Kidney epithelial cell (primary cell): ENCODE results near the gene BCL2L12. TPM values are rescaled to one million over a fixed set of nuclear protein-coding genes. Genes with fewer than 3 reads are reported as not detected.

Experiments
- DNase-seq: peaks from one replicate; pipeline ENCODE4 v3.0.0-alpha.2; 2010; ENCODE audit warnings: low read depth
- H3K27me3 ChIP-seq: 2 replicates; pipeline ENCODE4 v1.6.0; 2011; ENCODE audit warnings: low read length; ENCODE audit not compliant: control insufficient read depth, insufficient read depth
- H3K36me3 ChIP-seq: 2 replicates; pipeline ENCODE4 v1.5.1; 2011; ENCODE audit warnings: low read length; ENCODE audit not compliant: control insufficient read depth, insufficient read depth
- H3K4me3 ChIP-seq: 2 replicates; pipeline ENCODE4 v1.5.1; 2011; ENCODE audit warnings: low read depth, mild to moderate bottlenecking, control low read depth, low read length
- CTCF ChIP-seq: IDR thresholded peaks from 2 replicates; pipeline ENCODE4 v1.5.1; 2011; ENCODE audit warnings: mild to moderate bottlenecking, moderate library complexity, low read length, control low read depth, inconsistent platforms; ENCODE audit not compliant: insufficient read depth, poor library complexity, severe bottlenecking
- total RNA-seq: library from RNA; depleted of rRNA; stranded (reverse); fragments of >200 nt; gene quantifications from 2 replicates; pipeline ENCODE4 v1.2.3, GENCODE V29; 2015

Gene BCL2L12
- total RNA-seq, 1 donor from 2014 or later = 13.9 TPM

GRCh38 chr19:49658566-49659442 is 6.9 kb upstream of the BCL2L12 start:
- H3K27me3 ChIP-seq = no peaks in the 10 kb centered on the region
- peaks cover 7% of the 10 kb centered on the region for H3K36me3 ChIP-seq
- DNase-seq = no peak
- TF ChIP-seq CTCF = no peak
- H3K4me3 ChIP-seq = no peak overlapping the region

GRCh38 chr19:49660338-49660961 is 5.3 kb upstream of the BCL2L12 start:
- TF ChIP-seq CTCF = no peak
- DNase-seq = no peak
- Histone ChIP-seq H3K27me3 (no peaks in the 10 kb centered on the region), H3K36me3 (peaks cover 6% of the 10 kb centered on the region), H3K4me3 (no peak overlapping the region)

- Histone ChIP-seq H3K4me3 (no peak overlapping the region), H3K27me3 (no peaks in the 10 kb centered on the region), H3K36me3 (peaks cover 6% of the 10 kb centered on the region)
- no peak for TF ChIP-seq CTCF
- DNase-seq = no peak
These were observed 3.7 kb upstream of the BCL2L12 start for GRCh38 chr19:49662011-49662410.

GRCh38 chr19:49663224-49663623 is 2.5 kb upstream of the BCL2L12 start:
- TF ChIP-seq CTCF = no peak
- Histone ChIP-seq H3K36me3 (peaks cover 4% of the 10 kb centered on the region), H3K4me3 (no peak overlapping the region)

GRCh38 chr19:49664171-49665035 is 1.3 kb upstream of the BCL2L12 start:
- Histone ChIP-seq H3K4me3 (peak overlapping the region; percentile 84), H3K36me3 (peaks cover 2% of the 10 kb centered on the region), H3K27me3 (no peaks in the 10 kb centered on the region)
- DNase-seq = no peak
- peak; percentile 7 for TF ChIP-seq CTCF

More at GRCh38 chr19:49663224-49663623, 2.5 kb upstream of the BCL2L12 start:
- DNase-seq = no peak
- no peaks in the 10 kb centered on the region for H3K27me3 ChIP-seq
